NAMALWA (cell line): Measurements from ENCODE around the gene CACNB1.

Experiments
- DNase-seq: peaks from one replicate; pipeline ENCODE4 v3.0.0-alpha.2; 2015; ENCODE audit warnings: low spot score

The CACNB1 gene

GRCh38 chr17:39200957-39201510 is 3.6 kb upstream of the CACNB1 start:
- DNase-seq: peak; percentile 35

- peak; percentile 55 for DNase-seq
Observed at GRCh38 chr17:39200070-39200879, 2.8 kb upstream of the CACNB1 start, which contains the start of gene RPL19. Gene RPL19 (plus strand): TSS chr17:39200283. CDS start chr17:39200345, 62 bp downstream.

- peak; percentile 97 for DNase-seq
Observed at GRCh38 chr17:39199820-39200069, 2.3 kb upstream of the CACNB1 start.

GRCh38 chr17:39198186-39198566 is 707 bp upstream of the CACNB1 start:
- no peak for DNase-seq

- no peak for DNase-seq
Observed at GRCh38 chr17:39196808-39197291, 619 bp downstream of the CACNB1 start.

- DNase-seq: no peak
Observed at GRCh38 chr17:39196241-39196807, 1.1 kb downstream of the CACNB1 start.

GRCh38 chr17:39195568-39196160 is 1.8 kb downstream of the CACNB1 start:
- no peak for DNase-seq

- DNase-seq: no peak
Observed at GRCh38 chr17:39194985-39195524, 2.4 kb downstream of the CACNB1 start.

GRCh38 chr17:39194089-39194984 is 3.1 kb downstream of the CACNB1 start:
- no peak for DNase-seq

- no peak for DNase-seq
Observed at GRCh38 chr17:39193346-39193745, 4.1 kb downstream of the CACNB1 start.

GRCh38 chr17:39192901-39193300 is 4.6 kb downstream of the CACNB1 start:
- DNase-seq: no peak

- no peak for DNase-seq
Observed at GRCh38 chr17:39191750-39192510, 5.5 kb downstream of the CACNB1 start.

GRCh38 chr17:39187152-39187830 is 10.2 kb downstream of the CACNB1 start:
- no peak for DNase-seq

GRCh38 chr17:39186481-39187002 is 10.9 kb downstream of the CACNB1 start:
- no peak for DNase-seq

- no peak for DNase-seq
Observed at GRCh38 chr17:39183720-39184119, 13.7 kb downstream of the CACNB1 start.

GRCh38 chr17:39183045-39183444 is 14.4 kb downstream of the CACNB1 start:
- no peak for DNase-seq

- DNase-seq: no peak
Observed at GRCh38 chr17:39181303-39181702, 16.2 kb downstream of the CACNB1 start.

- DNase-seq: no peak
Observed at GRCh38 chr17:39178536-39178935, 18.9 kb downstream of the CACNB1 start.

- peak; percentile 32 for DNase-seq
Observed at GRCh38 chr17:39177256-39177655, 20.2 kb downstream of the CACNB1 start.

GRCh38 chr17:39175695-39176093 is 21.8 kb downstream of the CACNB1 start:
- no peak for DNase-seq
